ENCODE results near the gene ARMC9.
"Not testable (repeated sequence)": the region's sequence is repeated elsewhere in the genome, so short reads cannot be mapped to it uniquely, and the experiment has no call there.

Gene ARMC9

GRCh38 chr2:231347638-231348037 is 149.2 kb downstream of the ARMC9 start:
- no peak for DNase-seq

GRCh38 chr2:231348173-231348572 is 149.7 kb downstream of the ARMC9 start:
- DNase-seq: no peak

DNA sequence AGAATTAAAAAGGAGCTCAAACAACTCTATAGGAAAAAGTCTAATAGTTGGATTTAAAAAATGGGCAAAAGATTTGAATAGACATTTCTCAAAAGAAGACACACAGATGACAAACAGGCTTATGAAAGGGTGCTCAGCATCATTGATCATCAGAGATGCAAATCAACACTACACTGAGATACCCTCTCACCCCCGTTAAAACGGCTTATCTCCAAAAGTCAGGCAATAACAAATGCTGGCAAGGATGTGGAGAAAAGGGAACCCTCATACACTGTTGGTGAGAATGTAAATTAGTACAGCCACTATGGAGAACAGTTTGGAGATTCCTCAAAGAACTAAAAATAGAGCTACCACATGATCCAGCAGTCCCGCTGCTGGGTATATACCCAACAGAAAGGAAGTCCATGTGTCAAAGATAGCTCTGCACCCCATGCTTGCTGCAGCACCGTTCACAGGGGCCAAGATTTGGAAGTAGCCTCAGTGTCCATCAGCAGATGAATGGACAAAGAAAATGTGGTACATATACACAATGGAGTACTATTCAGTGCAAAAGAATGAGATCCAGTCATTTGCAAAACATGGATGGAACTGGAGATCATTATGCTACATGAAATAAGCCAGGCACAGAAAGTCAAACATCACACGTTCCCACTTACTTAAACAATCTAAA is 150.4 kb downstream of the ARMC9 start:
- DNase-seq: peak; percentile 30

DNA sequence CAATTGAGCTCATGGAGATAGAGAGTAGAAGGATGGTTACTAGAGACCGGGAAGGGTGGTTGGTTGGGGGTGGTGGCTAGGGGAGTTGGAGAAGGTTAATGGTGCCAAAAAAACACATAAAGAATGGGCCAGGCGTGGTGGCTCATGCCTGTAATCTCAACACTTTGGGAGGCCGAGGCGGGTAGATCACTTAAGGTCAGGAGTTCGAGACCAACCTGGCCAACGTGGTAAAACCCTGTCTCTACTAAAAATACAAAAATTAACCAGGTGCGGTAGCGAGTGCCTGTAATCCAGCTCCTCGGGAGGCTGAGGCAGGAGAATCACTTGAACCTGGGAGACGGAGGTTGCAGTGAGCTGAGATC is 150.9 kb downstream of the ARMC9 start:
- DNase-seq: not testable (repeated sequence)

DNA sequence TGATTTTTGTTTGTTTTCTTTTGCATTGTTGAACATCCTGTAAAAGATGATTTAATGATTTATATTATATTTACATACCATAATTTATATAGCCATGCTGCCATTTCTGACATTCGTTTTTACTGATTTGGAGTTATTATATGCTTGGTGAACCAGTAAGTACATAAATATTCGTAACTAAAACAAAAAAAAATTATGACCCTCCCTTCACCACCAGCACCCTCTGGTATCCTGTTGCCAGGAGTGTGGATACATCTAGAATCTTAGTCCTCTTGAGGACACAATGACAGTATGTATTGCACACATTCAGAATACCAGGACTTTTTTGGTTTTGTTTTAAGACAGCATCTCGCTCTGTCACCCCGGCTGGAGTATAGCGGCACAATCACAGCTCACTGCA is 153.2 kb downstream of the ARMC9 start:
- DNase-seq: no peak

DNA sequence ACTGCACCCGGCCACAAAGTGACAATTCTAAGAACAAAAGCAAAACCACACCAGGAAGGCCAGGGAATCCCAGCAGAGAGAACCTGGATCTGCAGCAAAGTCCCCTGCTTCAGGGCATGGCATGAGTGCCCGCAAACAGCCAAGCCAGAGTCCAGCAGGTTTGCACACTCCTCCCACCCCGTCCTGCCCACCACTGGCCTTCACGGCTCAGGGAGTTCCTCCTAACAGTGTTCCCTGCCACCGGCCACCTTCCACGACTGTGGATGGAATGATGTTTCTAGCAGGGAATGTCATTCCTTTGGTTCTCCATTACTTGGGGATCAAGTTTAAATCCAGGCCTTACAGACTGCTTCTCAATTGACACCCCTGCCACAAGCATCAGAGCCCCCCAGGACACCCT is 155.0 kb downstream of the ARMC9 start:
- DNase-seq: no peak

DNA sequence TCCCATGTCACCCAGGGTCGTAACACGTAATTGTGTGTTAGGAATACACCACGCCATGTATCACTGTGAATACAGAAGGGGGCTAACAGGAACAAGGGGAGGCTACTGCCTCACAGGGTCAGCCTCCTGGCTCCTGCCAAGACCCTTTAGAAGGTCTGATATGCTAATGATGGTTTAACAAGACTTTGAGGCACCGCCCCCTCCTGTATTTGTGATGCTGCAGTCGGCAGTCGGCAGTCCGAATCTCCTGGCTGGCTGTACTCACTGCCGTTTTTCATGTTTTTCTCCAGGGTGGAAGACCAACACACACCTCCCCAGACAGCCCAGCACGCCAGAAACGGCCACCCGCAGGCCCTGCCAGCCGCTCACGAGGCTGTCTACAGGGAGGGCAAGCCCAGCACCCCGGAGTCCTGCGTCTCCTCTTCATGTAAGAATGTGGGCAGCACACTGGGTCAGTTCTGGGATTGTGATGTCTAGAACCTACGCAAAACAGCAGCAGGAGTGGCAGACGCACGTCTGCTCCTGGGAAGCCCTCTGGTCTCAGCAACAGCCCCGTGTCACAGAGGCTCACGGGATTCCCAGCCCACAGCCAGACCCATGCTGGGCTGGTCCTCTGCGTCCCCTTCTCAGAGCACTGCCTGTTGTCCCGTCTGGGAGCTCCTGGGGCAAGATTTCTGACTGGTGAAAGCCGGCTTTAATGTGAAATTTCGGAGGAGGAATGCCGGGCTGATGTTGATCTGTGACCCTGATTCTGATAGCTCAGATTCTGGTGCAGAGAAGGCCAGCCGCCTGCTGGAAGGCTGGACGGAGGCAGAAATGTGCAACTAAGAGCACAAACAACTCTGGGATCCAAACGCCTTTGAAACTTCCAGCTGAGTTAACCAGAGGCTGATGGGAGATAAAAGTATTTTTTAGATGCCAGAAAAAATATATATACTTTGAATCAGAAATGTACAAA is 157.4 kb downstream of the ARMC9 start:
- DNase-seq: no peak

DNA sequence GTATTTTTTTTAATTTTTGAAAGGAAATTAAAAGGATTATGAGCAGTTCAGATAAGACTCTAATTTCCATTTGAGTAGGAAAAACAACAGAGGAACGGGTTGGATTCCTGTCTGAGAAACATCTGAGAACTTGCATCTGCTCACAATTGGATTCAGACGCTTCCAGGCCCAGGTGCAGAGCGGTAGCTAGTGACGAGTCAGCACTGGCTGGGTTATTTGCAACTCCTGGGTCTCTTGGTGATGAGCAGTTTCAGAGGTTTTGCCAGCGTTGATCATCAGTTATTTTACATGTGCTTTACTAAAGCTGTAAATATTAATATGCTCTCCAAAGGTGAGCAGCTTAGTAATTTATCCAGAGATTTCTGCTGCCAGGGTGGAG is 158.0 kb downstream of the ARMC9 start:
- DNase-seq: no peak

GRCh38 chr2:231357048-231357447 is 158.6 kb downstream of the ARMC9 start:
- no peak for DNase-seq

DNA sequence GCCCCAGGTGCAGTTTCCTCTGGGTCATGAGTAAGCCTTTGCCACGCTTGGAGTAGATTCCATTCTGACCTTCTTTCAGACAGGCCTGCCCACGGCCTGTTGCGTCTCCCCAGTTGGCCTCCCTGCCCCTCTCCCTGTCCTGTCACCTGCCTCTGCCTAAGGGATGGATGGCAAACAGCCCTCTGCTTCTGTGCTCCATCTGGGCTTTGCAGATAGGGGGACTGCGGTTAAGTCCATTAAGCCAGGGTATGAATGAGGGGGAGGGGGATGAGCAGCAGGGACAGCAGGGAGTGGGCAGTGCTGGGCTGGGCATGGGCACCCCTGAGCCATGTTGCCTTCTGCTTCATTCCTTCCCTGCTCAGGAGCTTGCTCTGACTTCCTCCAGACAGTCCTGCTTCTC is 159.5 kb downstream of the ARMC9 start:
- DNase-seq: no peak

DNA sequence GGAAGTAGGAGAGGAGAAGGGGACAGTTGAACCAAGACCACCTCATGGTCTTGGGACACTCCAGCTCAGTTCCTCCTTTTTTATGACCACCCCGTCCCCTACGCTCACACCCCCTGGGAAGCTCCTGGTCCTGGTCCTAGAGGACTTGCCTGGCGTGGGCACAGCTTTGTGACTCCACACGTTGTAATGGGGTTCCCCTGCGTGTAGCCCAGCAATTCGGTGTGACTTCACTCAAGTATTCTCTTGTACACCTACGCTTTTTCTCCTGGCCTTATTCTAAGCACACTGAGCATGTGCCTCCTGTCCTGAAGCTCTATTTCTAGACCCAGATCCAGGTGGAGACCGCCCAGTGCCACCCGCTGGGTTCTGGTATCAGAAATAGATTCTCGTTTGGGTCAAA is 161.0 kb downstream of the ARMC9 start:
- no peak for DNase-seq

DNA sequence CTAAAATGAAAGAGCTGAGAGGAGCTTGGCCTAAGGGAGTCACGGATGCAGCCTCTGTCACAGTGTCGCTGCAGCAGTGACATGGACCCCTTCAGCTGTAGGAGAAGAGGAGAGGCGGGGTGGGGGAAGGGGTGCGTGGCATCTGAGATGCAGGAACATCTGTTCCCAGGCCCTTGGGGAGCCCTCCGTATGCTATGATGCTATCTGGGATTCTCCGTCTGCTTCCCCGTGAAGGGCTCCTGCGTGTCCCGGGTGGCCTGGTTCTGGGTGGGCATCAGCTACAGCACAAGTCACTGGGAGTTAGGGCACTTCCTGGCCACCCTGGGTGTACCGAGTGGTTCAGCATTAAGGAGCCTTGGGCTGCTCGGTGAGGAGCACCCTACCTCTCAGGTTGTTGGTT is 161.5 kb downstream of the ARMC9 start:
- DNase-seq: no peak

GRCh38 chr2:231360401-231360800 is 162.0 kb downstream of the ARMC9 start:
- no peak for DNase-seq

DNA sequence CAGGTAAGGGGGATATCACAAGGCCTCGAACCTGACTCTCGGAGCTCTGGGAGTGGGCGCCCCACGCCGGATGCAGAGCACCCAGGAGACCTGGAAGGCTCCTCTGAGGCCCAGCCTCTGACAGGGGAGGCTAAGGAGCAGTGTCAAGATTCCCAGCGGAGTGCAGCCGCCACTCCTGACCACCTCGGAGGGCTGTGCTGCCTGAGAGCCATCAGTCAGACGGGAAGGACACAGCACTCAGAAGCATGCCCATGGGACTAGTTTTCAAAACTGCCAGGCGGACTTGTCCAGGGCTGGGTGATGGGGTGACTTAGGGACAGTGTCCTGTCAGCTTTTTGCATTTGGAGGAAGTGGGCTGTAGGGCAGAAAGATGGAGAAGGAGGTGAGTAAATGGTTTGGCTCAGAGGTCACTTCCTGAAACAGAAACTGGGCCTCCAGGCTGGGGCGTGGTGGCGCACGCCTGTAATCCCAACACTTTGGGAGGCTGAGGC is 162.5 kb downstream of the ARMC9 start:
- no peak for DNase-seq

- peak; percentile 90 for DNase-seq
These were observed 163.5 kb downstream of the ARMC9 start for GRCh38 chr2:231361701-231362554.

DNA sequence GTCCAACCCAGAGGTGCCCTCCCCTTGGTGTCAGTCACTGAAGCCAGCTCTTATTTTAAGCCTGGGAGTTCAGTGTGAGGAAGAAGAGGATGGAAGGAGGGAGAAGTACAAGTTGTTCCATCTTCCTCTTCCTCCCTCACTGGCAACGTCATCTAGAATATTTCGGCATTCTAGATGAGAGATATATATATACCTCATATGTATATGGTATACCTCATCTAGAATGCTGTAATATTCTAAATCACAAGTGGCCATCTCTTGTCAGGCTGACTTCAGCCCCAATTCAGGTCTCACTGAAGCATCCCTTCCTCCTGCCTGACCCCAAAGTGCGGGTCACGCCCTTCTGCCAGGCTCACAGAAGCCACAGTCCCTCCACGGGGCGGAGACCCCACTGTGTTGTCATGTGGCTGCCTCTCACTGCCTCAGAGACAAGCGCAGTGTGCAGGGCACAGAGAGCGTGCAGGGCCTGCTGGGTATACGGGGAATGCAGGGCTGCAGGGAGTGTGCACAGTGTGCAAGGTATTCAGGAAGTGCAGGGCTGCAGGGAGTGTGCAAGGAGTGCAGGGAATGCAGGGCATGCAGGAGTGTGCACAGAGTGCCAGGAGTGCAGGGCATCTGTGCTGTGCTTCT is 164.2 kb downstream of the ARMC9 start:
- peak; percentile 41 for DNase-seq

GRCh38 chr2:231364061-231364460 is 165.6 kb downstream of the ARMC9 start:
- no peak for DNase-seq

DNA sequence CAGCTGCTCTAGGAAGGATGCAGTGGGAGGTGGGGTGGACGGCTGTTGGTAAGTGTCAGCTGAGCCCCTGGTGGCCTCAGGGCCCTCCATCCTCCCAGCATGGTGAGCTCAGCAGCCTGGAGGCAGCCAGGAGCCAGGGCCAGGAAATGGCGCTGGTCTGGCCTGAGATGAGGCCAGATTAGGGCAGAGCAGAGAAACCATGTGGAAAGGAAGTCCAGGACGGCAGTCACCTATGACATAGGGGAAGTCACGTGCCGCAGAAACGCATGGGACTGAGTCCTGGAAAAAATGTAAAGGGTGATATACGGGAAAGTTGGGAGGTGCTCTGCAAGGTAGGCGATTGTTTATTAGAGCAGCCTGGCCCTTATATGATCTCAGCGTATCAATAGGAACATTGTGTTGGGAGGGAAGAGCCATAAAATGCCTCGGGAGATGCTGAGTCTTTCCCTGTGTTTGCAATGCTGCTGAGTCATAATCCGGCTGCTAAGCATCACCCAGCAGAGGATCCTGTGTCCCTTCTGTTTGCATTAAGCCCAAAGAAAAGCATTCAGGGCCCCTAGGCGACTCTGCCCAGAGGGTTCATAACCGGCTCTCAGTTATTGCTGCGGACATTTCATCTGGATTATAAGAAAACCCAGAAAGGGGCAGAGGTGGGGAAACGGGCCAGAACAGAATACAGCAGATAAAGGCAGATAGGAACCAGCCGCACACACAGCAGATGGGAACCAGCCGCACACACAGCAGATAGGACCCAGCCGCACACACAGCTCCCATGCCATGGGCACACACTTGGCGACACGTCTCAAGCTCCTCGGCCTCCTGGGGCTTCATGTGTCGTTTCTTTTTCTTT is 166.8 kb downstream of the ARMC9 start:
- DNase-seq: no peak

DNA sequence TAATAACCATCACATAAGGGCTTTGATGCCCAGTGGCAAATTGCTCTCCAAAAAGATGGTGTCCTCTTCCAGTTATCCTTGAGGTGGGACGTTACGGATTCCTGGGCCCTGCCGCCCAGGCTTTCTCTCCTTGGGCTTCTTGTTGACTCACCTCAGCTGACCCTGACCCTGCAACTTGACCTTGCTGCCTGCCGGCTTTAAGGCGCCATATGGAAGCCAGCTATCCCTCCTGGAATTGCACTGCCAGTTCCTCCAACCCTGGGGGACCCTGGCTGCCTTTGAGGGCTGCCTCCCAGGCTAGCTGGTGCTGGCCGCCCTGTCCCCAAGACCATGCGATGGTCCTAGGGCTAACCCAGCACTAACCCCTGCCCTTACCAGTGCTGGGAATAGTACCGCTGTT is 168.7 kb downstream of the ARMC9 start:
- no peak for DNase-seq

DNA sequence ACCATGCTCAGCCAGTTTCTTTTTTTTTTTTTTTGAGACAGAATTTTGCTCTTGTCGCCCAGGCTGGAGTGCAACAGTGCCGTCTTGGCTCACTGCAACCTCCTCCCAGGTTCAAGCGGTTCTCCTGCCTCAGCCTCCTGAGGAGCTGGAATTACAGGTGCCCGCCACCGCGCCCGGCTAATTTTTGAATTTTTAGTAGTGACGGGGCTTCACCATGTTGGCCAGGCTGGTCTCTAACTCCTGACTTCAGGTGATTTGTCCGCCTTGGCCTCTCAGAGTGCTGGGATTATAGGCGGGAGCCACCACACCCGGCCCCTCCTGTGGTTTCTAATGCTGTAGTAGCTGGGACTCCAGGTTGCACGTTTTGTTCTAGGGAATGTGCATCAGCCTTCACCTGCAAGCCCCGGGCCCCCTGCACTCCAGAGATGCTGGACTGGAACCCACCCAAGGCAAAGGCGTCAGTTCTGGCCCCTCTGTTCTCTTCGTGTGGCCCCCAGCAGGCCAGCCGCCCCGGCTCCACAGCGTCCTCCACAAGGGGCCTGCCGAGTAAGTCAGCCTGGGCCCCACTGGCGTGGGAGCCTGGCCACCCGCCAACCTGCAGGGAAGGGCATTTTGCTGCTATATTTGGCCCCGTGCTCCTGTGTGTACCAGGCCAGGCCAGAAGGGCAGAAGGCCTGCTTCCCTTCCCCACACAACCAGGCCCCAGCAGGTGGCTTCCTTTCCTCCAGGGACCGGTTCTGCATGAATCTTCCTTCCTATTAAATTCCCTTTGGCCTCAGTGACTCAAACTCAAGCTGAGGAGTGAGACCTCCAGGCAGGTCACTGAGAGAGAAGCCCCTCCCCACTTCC is 171.4 kb downstream of the ARMC9 start:
- no peak for DNase-seq

DNA sequence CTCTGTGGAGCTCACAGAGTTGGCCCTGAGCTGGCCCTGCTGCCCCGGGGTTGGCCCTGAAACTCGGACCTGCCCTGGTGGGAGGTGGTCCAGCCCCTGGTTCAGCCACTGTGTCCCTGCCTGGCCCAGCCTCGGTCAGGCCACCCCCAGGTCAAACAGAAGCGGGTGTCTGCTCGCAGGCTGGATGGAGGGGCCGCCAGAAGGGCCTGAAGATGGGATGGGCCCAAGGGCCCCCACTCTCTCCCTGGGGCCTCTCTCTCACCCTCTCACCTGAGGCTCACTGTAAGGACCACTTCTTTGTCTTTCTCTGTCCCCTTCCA is 172.0 kb downstream of the ARMC9 start:
- no peak for DNase-seq

Data from hematopoietic multipotent progenitor cell treated with erythropoietin and hydrocortisone succinate and interleukin-3 and kit ligand, for 6 days (in vitro differentiated cells).